Stimulated activated CD4-positive, alpha-beta T cell treated with anti-CD3 and anti-CD28 coated beads, Interleukin-4, amount 100 ng/mL, for 4 hours (primary cell): ENCODE results near the gene MYOM1.
"Not testable (repeated sequence)": the region's sequence is repeated elsewhere in the genome, so short reads cannot be mapped to it uniquely, and the experiment has no call there.

ENCODE experiments used
- DNase-seq, 2 experiments: peaks; one replicate each; pipeline ENCODE4 v3.0.0-alpha.2; 2020

MYOM1 gene

DNA sequence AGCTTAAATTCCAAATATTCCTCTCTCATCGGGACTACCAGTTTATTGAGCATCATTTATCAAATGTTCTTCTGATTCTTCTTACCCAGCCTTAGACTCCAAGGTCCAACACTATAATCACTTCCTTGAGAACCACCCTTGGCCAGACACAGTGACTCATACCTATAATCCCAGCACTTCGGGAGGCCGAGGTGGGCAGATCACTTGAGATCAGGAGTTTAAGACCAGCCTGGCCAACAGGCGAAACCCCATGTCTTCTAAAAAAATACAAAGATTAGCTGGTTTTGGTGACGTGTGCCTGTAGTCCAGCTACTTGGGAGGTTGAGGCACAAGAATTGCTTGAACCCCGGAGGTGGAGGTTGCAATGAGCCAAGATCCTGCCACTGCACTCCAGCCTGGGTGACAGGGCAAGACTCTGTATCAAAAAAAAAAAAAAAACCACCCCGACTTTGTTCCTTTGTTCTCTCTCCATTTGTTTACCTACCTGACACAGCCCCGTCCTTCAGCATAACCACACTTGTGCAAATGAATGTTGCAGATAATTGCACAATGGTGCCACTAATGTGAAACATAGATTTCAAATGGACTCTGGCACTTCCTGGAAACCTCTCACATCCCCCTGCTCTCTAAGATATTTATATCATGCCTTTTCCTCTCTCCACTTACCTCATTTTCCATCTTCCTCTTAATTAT is 167.9 kb downstream of the MYOM1 start:
- no peak for DNase-seq

- DNase-seq, result not testable (repeated sequence)
Measured at GRCh38 chr18:3049897-3050454, 169.8 kb downstream of the MYOM1 start.

DNA sequence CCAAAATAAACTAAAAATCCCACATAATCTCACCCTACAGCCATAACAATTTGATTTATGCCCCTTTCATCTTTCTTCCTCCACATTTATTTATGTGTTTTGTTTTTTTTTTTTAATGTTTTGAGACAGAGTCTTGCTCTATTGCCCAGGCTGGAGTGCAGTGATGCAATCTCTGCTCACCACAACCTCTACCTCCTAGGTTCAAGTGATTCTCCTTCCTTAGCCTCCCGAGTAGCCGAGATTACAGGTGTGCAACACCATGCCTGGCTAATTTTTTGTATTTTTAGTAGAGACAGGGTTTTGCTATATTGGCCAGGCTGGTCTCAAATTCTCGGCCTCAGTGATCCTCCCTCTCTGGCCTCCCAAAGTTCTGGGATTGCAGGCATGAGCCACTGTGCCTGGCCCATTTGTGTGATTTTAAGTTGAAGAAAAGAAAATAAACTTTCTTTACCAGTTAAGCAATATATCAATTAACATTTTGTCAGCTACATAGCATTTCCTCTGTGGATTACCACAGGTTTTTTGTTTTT is 170.9 kb downstream of the MYOM1 start:
- no peak for DNase-seq

GRCh38 chr18:3048121-3048520 is 171.6 kb downstream of the MYOM1 start:
- DNase-seq, result no peak

DNA sequence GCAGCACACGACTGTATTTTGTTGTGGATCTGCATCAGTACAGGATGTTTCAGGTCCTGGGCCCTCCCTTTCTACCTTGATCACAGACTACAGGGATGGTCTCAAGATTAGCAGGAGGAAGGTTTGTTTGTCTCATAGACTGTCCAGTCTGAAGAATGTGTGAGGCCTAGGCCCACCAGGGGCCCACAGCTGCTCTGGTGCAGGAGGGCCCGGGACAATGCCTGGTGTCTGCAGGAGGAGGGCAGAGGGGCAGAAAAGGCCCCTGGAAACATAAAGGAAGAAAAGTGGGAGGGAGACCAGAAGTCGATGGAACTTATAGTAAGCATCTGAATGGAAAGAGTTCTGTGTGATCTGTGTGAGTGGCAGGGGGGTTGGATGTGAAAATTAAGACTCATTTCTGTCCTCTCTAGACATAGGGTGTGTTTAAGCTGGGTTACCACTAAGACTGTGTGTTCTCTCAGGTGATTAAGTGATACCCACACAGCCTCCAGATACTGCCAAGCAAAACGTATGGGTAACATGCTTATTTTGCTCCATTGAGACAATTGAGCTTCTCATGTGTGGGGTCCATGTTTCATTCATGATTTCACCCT is 173.5 kb downstream of the MYOM1 start:
- DNase-seq, result no peak

DNA sequence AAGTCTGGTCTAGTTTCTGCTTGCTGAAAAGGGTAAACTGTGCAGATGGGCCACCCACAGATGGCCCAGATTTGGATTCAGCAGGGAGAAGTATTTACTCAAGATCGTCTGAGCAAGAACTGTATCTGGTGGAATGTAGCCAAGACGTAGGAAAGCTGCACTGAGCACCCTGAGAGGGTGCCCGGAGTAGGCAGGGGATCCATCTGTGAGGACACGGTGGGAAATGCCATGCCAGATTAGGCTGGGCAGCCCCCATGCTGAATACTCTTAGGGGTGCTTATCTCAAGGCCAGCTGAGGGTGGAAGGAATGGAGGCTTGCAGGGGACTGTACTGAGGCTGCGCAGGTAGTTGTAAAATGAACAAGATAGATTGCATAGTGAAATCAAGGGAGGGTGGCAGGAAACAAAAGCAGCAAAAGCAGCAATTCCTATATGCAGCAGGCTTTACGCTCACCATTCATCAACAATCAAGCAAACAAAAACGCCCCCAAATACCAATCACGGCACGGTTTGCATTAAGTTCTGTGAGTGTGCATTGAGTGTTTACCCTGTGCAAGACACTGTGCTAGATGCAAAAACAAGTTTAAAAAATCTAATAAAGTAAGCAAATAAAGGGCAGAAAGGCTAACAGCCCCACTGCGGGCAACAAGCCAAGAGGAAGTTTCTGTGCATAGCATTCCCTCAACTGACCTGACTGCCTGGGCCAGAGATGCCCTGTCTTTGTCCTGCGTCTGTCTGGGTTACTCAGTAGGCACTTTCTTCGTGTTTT is 174.7 kb downstream of the MYOM1 start:
- DNase-seq, result no peak

DNA sequence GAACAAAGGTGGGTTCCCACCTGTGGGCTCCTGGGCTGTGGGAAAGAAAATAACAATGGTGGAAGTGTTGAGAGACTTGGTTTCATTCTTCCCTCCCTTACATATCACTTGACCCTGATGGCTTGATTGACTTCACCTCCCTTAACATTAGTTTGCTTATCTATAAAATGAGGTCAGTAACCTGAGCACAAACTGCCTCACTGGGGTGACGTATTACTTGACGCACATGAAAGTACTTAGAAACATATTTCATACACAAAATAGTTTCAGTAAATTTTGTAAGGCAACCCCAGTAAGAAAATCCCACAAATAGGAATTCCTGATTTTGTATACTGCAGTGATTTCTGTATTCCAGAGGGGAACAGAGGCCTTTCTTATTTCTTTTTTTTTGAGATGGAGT is 177.4 kb downstream of the MYOM1 start:
- no peak for DNase-seq

GRCh38 chr18:3041843-3042242 is 177.9 kb downstream of the MYOM1 start:
- no peak for DNase-seq

DNA sequence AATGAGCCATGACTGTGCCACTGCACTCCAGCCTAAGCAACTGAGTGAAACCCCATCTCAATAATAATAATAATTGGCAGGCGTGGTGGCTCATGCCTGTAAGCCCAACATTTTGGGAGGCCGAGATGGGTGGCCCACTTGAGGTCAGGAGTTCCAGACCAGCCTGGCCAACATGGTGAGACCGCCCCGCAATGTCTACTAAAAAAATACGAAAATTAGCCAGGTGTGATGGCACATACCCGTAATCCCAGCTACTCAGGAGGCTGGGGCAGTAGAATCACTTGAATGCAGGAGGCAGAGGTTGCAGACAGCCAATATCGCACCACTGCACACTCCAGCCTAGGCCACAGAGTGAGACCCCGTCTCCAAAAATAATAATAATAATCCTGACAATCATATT is 178.9 kb downstream of the MYOM1 start:
- DNase-seq, result no peak

GRCh38 chr18:3040173-3040572 is 179.6 kb downstream of the MYOM1 start:
- no peak for DNase-seq

DNA sequence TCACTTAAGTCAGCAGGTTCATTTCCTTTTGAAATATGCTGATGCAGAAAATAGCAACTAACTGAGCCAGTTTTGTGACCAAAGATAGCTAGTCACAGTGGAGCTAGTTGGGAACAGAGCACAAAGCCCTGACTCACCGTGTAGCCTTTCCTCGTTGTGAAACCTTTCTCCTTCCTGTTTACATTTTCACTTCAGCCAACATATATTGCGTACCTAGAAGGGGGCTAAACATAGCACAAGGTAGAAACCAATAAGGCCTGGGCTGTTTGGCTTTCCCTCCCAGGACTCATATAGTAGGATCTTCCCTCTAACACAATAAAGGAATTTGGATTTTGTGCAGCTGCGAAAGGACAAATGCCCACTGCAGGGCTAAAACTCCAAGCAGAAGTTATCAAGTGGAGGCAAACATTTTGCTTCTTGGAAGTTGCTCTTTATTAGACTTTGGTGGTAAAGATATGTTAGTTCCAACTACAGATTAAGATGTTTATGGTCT is 182.3 kb downstream of the MYOM1 start:
- no peak for DNase-seq

DNA sequence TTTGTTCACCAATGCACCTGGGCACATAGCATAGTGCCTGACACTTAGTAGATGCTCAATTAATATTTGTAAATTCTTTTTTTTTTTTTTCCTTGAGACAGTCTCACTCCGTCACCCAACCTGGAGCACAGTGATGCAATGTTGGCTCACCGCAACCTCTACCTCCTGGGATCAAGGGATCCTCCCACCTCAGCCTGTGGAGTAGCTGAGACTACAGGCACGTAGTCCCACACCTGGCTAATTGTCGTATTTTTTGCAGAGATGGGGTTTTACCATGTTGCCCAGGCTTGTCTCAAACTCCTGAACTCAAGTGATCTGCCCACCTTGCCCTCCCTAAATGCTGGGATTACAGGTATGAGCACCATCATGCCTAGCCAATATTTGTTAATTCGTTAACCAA is 183.7 kb downstream of the MYOM1 start:
- DNase-seq, result no peak

DNA sequence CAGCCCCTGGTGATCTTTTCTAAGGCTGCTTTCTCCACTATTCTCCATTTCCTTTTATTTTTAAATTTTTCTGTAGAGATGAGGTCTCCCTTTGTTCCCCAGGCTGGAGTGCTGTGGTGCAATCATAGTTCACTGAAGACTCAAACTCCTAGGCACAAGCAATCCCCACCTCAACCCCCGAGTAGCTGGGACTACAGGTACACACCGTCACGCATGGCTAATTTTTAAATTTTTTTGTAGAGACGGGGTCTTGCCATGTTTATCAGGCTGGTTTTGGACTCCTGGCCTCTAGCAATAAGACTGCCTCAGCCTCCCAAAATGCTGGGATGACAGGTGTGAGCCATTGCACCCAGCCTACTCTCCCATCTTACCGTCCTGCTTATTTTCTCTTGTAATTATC is 184.1 kb downstream of the MYOM1 start:
- DNase-seq, result no peak

DNA sequence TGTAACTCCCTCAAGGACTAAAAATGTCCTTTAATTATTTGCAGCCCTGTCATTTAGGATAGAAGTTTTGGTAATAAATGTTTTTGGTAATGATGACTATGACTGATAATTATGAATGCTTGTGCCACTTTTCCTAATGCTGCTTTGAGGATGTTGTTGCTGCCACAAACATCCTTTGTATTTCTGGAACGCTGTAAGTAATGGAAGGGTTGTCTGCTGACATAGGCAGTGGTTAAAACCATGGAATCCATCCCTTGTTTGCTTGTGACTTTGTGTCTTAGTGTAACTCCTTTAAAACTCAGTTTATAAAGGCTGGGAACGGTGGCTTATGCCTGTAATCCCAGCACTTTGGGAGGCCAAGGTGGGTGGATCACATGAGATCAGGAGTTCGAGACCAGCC is 187.0 kb downstream of the MYOM1 start:
- no peak for DNase-seq

GRCh38 chr18:3029215-3029952 is 190.4 kb downstream of the MYOM1 start:
- DNase-seq, result no peak

GRCh38 chr18:3028115-3028514 is 191.7 kb downstream of the MYOM1 start:
- DNase-seq, result not testable (repeated sequence)

DNA sequence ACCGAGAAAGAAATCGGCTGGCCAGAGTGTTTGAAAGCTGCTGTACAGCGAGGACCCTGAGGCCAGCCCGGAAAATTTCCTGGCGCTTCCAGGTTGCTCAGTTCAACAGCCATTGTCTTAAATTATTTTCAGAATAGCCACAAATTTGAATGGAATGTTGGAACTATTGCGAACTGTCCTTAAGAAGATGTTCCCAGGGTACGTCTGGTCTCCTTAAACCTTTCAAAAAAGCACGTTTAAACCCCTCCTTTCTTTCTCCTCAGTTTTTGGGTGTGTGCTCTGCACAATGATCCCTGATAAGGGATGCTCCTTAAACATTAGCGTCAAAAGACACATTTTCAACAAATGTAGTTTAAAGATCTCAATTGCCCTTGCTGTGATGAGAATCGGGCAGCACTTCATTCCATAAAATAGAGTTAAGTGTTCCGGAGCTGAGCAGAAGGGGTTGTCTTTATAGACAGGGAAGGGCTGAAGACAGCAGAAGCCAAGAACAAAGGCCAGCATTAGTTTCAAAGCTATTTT is 192.3 kb downstream of the MYOM1 start:
- no peak for DNase-seq

DNA sequence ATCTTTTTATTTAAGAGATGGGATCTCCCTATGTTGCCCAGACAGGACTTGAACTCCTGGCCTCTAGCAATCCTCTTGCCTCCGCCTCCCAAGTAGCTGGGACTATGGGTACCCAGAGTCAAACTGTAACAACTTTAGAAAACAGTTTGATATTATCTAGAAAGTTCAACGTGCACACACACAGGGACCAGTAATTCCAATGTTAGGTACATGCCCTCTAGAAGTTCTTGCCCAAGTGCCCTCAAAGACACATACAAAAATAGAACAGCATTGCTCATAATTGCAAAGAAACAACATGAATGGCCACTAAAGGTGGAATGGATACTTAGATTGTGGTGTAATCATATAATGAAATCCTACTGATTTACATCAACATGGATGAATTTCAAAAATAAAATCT is 194.2 kb downstream of the MYOM1 start:
- DNase-seq, result no peak

DNA sequence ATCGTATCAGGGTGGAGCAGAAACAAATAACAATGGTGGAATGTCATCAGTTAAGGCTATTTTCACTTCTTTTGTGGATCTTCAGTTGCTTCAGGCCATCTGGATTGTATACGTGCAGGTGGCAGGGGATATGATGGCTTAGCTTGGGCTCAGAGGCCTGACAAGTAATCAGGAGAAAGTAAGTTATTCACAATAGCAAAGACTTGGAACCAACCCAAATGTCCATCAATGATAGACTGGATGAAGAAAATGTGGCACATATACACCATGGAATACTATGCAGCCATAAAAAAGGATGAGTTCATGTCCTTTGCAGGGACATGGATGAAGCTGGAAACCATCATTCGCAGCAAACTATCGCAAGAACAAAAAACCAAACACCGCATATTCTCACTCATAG is 196.2 kb downstream of the MYOM1 start:
- DNase-seq, result not testable (repeated sequence)
